ENCODE results near the gene NR1H2. TPM values are rescaled to one million over a fixed set of nuclear protein-coding genes. Genes with fewer than 3 reads are reported as not detected.

Gene NR1H2
- total RNA-seq, 1 donor from 2014 or later, result 100 TPM

GRCh38 chr19:50392759-50393158 lies 16.5 kb downstream of the NR1H2 start:
- no peaks in the 10 kb centered on the region for H3K4me1 ChIP-seq
- DNase-seq, result no peak
- H3K36me3 ChIP-seq, result no peaks in the 10 kb centered on the region
- no peaks in the 10 kb centered on the region for H3K9me3 ChIP-seq
- H3K4me3 ChIP-seq, result no peak overlapping the region
- H3K27ac ChIP-seq, result no peak overlapping the region
- TF ChIP-seq, protein P1, sequence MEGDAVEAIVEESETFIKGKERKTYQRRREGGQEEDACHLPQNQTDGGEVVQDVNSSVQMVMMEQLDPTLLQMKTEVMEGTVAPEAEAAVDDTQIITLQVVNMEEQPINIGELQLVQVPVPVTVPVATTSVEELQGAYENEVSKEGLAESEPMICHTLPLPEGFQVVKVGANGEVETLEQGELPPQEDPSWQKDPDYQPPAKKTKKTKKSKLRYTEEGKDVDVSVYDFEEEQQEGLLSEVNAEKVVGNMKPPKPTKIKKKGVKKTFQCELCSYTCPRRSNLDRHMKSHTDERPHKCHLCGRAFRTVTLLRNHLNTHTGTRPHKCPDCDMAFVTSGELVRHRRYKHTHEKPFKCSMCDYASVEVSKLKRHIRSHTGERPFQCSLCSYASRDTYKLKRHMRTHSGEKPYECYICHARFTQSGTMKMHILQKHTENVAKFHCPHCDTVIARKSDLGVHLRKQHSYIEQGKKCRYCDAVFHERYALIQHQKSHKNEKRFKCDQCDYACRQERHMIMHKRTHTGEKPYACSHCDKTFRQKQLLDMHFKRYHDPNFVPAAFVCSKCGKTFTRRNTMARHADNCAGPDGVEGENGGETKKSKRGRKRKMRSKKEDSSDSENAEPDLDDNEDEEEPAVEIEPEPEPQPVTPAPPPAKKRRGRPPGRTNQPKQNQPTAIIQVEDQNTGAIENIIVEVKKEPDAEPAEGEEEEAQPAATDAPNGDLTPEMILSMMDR (IDR thresholded peaks at IDR 0.05), result no peak
- ATAC-seq, result no peak
- no peaks in the 10 kb centered on the region for H3K27me3 ChIP-seq (ENCODE audit: low read depth)
- intact Hi-C loops (cut with DNase I), result no loop called here

- DNase-seq, result no peak
- TF ChIP-seq, protein P1 (IDR thresholded peaks at IDR 0.05), result no peak
- no peaks in the 10 kb centered on the region for H3K9me3 ChIP-seq
- no peak overlapping the region for H3K27ac ChIP-seq
- no peak overlapping the region for H3K4me3 ChIP-seq
- H3K36me3 ChIP-seq, result no peaks in the 10 kb centered on the region
- no peaks in the 10 kb centered on the region for H3K4me1 ChIP-seq
- intact Hi-C loops (cut with DNase I), result no loop called here
- no peaks in the 10 kb centered on the region for H3K27me3 ChIP-seq (ENCODE audit: low read depth)
- ATAC-seq, result no peak
Observed at GRCh38 chr19:50393589-50393988, 17.3 kb downstream of the NR1H2 start.

DNA sequence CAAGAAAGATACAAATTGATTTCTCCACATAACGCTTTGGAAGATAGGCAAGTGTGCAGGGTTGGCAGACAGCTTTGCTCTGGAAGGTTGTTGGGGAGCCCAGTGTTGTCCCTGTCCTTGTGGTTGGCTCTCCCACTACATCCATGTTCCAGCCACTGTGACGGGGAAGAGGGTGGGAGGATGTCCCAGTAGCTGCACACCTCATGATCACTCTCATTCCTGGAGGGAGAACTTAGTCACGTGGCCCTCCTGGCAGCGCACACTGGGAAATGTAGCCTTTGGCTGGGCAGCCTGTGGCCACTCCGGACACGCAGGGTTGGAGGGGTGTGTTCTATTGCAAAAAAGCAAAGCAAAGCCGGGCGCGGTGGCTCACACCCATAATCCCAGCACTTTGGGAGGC lies 17.8 kb downstream of the NR1H2 start:
- TF ChIP-seq, protein P1 (IDR thresholded peaks at IDR 0.05), result no peak

DNA sequence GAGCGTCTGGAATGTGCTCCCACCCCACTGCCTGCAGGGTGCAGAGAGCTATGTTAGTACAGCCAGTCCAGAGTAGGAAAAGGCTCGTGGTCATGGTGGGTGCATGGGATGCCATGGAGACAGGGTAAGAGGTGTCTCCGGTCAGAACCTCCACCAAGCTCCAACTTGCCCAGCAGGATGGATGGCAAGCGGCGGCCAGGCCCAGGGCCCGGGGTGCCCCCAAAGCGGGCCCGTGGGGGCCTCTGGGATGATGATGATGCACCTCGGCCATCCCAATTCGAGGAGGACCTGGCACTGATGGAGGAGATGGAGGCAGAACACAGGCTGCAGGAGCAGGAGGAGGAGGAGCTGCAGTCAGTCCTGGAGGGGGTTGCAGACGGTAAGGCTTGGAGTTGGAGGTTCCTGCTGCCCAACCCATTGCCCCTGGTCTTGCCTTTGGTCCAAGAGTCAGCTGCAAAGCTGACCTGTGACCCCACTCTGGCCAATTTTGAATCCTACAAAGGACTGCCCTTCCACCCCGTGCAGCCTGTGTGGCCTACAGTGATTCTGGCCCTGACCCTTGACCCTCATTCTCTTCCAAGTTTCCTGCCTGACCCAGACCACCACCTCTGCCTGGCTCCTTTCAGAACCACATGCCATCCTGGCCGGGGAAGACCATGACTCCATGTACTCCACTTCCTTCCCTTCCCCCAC lies 22.6 kb downstream of the NR1H2 start:
- Histone ChIP-seq H3K27ac (no peak overlapping the region), H3K27me3 (ENCODE audit: low read depth) (no peaks in the 10 kb centered on the region), H3K9me3 (no peaks in the 10 kb centered on the region), H3K36me3 (peaks cover 26% of the 10 kb centered on the region), H3K4me3 (no peak overlapping the region), H3K4me1 (no peaks in the 10 kb centered on the region)
- DNase-seq (no peak), ATAC-seq (peak in 1 of 2 donors; percentile 18)
- TF ChIP-seq, protein P1 (IDR thresholded peaks at IDR 0.05), result no peak
- intact Hi-C loops (cut with DNase I), result no loop called here

More for the DNA sequence above, 17.8 kb downstream of the NR1H2 start:
- no peak overlapping the region for H3K27ac ChIP-seq
- DNase-seq (no peak), ATAC-seq (no peak)
- no peaks in the 10 kb centered on the region for H3K36me3 ChIP-seq
- no peaks in the 10 kb centered on the region for H3K9me3 ChIP-seq
- no peaks in the 10 kb centered on the region for H3K27me3 ChIP-seq (ENCODE audit: low read depth)
- no peaks in the 10 kb centered on the region for H3K4me1 ChIP-seq
- intact Hi-C loops (cut with DNase I), result no loop called here
- H3K4me3 ChIP-seq, result no peak overlapping the region

DNA sequence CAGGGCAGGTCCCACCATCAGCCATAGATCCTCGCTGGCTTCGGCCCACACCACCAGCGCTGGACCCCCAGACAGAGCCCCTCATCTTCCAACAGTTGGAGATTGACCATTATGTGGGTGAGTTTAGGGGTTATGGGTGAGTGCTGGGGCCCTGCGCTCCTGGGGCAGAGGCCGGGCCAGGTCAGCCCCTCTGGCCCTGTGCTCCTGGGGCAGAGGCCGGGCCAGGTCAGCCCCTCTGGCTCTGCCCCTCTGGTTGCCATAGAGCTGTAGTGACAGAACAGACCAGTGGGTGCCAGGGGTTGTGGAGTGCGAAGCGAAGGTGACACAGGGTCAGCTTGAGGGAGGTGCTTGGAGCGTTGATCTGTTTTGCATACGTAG lies 23.1 kb downstream of the NR1H2 start:
- intact Hi-C loops (cut with DNase I), result no loop called here
- no peak for ATAC-seq
- H3K4me1 ChIP-seq, result no peaks in the 10 kb centered on the region

More for the DNA sequence above, 23.1 kb downstream of the NR1H2 start:
- Histone ChIP-seq H3K9me3 (no peaks in the 10 kb centered on the region), H3K36me3 (peaks cover 27% of the 10 kb centered on the region), H3K27me3 (ENCODE audit: low read depth) (no peaks in the 10 kb centered on the region), H3K27ac (no peak overlapping the region), H3K4me3 (no peak overlapping the region)
- TF ChIP-seq, protein P1 (IDR thresholded peaks at IDR 0.05), result no peak
- DNase-seq, result no peak
